Stimulated activated naive CD8-positive, alpha-beta T cell treated with anti-CD3 and anti-CD28 coated beads, Interleukin-15, amount 100 ng/mL, for 72 hours (primary cell): ENCODE data around the gene TSKU.

Source experiments
- ATAC-seq: fragments of 150-1000 bp; cut with Tn5 transposase; 2 replicates; pipeline ENCODE4 v1.10.0; 2021; ENCODE audit warnings: mild to moderate bottlenecking, moderate library complexity
- DNase-seq, 2 donors: peaks; one replicate each; pipeline ENCODE4 v3.0.0; 2021 to 2022
- H3K27ac Mint-ChIP-seq, 2 donors: one replicate each; pipeline ENCODE4 v1.8.0; 2022; ENCODE audit warnings: mild to moderate bottlenecking in 2 of 2, mixed read lengths in 2 of 2, moderate library complexity in 2 of 2
- H3K27me3 Mint-ChIP-seq: one replicate; pipeline ENCODE4 v1.8.0; 2022; ENCODE audit warnings: mixed read lengths
- H3K4me1 Mint-ChIP-seq: one replicate; pipeline ENCODE4 v1.8.0; 2022; ENCODE audit warnings: mild to moderate bottlenecking, mixed read lengths
- H3K4me3 Mint-ChIP-seq, 2 donors: one replicate each; pipeline ENCODE4 v1.8.0; 2022; ENCODE audit warnings: mild to moderate bottlenecking in 2 of 2, mixed read lengths in 2 of 2, moderate library complexity in 1 of 2
- H3K9me3 Mint-ChIP-seq, 2 donors: one replicate each; pipeline ENCODE4 v1.8.0; 2022; ENCODE audit warnings: mixed read lengths in 2 of 2

The TSKU gene

DNA sequence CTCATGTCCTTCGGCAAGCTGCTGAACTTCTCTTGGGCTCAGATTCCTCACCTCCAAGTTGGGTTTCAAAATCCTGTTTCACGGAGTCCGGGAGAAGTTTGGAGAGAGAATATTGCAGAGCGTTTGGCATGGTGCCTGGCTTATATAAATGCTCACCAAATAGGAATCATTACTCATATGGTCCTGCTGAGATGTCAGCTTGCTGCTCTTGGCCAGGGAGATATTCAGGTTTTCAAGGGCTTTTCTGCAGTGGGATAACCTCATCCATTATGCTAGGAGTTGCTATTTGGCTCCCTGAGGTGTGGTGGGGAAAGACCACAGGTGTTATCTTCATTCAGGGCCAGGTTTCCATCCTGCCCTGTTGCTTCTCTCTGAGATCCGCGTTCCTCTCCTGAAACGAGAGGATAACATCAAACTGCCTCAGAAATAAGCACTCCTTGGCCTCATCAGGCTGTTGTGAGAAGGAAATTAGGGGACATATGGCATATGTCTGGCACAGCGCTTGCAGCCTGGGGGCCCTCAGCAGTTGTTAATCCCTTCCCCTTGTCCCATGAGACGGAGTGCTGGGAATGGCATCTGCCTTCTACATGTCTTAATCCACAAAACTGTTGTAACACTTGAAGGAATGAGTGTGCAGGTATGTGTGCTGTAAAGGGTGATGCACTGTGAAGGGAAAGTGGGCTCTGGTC, 47.6 kb downstream of the TSKU start:
- no peak overlapping the region for H3K27ac Mint-ChIP-seq

GRCh38 chr11:76831686-76832310, 48.6 kb downstream of the TSKU start:
- no peaks in the 10 kb centered on the region for H3K4me1 Mint-ChIP-seq
- no peak overlapping the region for H3K27ac Mint-ChIP-seq
- ATAC-seq: no peak
- H3K27me3 Mint-ChIP-seq: peaks cover 35% of the 10 kb centered on the region
- H3K4me3 Mint-ChIP-seq: no peak overlapping the region
- H3K9me3 Mint-ChIP-seq: no peaks in the 10 kb centered on the region
- no peak for DNase-seq

More for the DNA sequence above, 47.6 kb downstream of the TSKU start:
- H3K4me1 Mint-ChIP-seq: peaks cover 2% of the 10 kb centered on the region
- ATAC-seq (no peak), DNase-seq (no peak)
- no peaks in the 10 kb centered on the region for H3K9me3 Mint-ChIP-seq
- H3K27me3 Mint-ChIP-seq: peaks cover 35% of the 10 kb centered on the region
- no peak overlapping the region for H3K4me3 Mint-ChIP-seq

DNA sequence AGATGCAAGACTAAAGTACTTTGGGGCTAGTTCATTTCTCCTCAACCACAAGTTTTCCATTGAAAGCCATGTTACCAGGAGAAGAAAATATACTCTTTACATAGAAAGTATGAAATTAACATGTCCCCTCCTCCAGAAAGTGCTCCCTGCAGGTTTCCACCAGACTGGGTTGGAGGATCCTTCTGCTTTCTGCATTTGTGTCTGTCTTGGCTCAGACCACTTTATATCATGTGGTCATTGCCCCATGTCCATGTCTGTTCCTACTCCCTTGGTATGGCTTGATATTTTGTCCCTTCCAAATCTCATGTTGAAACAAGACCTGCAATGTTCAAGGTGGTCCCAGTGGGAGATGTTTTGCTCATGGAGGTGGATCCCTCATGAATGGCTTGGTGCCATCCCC, 49.2 kb downstream of the TSKU start:
- no peaks in the 10 kb centered on the region for H3K4me1 Mint-ChIP-seq
- no peak overlapping the region for H3K27ac Mint-ChIP-seq
- DNase-seq (no peak), ATAC-seq (no peak)
- H3K9me3 Mint-ChIP-seq: no peaks in the 10 kb centered on the region
- no peak overlapping the region for H3K4me3 Mint-ChIP-seq
- H3K27me3 Mint-ChIP-seq: peaks cover 35% of the 10 kb centered on the region

GRCh38 chr11:76834151-76834550, 51.0 kb downstream of the TSKU start:
- Mint-ChIP-seq H3K4me3 (no peak overlapping the region), H3K27me3 (peaks cover 39% of the 10 kb centered on the region), H3K9me3 (no peaks in the 10 kb centered on the region), H3K27ac (no peak overlapping the region), H3K4me1 (no peaks in the 10 kb centered on the region)
- DNase-seq (no peak), ATAC-seq (no peak)

GRCh38 chr11:76835036-76835435, 51.9 kb downstream of the TSKU start:
- no peak for ATAC-seq
- DNase-seq: no peak
- H3K27me3 Mint-ChIP-seq: peaks cover 39% of the 10 kb centered on the region
- no peaks in the 10 kb centered on the region for H3K9me3 Mint-ChIP-seq
- H3K27ac Mint-ChIP-seq: no peak overlapping the region
- no peak overlapping the region for H3K4me3 Mint-ChIP-seq
- no peaks in the 10 kb centered on the region for H3K4me1 Mint-ChIP-seq

DNA sequence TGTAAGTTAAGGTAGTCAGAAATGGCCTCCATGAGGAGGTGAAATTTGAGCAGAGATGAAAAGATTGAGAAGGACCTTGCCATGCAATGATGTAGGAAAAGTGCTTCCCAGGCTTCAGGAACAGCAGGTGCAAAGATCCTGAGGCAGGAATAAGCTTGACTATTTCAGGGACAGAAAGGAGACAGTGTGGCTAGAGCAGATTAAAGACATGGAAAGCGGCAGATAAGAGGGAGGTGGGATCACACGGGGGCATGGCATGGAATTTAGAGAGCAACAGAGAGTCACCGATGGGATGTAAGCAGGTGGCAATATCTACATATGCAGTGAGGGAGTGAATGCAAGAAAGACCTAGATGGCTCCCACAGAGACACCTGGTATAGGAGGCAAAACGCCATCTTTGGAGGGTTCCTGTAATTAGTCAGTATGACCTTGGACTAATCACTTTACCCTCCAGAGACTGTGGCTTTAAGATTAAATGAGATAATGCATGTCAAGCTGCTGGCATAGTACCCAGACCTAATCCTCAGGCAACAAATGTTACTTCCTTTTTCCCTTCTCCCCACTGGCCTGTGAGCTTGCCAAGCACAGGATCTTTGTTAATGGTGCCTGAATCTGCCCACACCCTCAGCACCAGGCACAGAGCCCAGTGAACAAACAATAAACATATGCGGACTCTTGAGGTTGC, 52.9 kb downstream of the TSKU start:
- Mint-ChIP-seq H3K4me3 (no peak overlapping the region), H3K27ac (no peak overlapping the region), H3K27me3 (peaks cover 36% of the 10 kb centered on the region), H3K4me1 (no peaks in the 10 kb centered on the region), H3K9me3 (no peaks in the 10 kb centered on the region)
- DNase-seq (no peak), ATAC-seq (no peak)

DNA sequence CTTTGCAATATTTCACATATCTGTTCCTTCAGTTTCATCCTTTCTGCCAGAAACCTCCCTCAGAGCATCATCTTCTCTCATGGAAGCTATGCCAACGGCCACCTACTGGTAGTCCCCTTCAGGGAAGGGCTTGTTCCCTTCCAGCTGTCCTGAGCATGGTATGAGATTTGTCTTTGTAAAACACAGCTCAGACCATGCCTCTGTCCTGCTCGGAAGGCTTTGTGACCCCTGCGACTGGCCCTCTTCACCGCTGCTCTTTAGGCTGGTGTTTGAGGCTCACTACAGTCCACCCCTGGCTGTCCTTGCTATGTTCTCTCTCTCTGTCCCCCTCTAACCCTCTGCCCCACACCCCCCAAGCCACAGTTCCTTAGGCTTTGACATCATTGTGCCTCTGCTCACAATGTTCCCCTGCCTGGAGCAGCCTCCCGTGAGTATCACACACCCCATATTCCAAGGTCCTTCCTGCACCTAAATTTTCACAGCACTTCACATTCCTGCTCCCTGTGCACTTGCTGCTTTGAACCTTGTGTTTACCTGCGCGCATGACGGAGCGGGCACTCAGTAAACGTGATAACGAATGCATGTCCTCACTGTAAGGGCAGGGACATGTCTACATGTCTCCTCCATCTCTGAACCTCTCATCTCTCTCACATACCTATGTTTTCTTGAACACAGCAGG, 53.6 kb downstream of the TSKU start:
- no peak for ATAC-seq
- no peak overlapping the region for H3K27ac Mint-ChIP-seq

DNA sequence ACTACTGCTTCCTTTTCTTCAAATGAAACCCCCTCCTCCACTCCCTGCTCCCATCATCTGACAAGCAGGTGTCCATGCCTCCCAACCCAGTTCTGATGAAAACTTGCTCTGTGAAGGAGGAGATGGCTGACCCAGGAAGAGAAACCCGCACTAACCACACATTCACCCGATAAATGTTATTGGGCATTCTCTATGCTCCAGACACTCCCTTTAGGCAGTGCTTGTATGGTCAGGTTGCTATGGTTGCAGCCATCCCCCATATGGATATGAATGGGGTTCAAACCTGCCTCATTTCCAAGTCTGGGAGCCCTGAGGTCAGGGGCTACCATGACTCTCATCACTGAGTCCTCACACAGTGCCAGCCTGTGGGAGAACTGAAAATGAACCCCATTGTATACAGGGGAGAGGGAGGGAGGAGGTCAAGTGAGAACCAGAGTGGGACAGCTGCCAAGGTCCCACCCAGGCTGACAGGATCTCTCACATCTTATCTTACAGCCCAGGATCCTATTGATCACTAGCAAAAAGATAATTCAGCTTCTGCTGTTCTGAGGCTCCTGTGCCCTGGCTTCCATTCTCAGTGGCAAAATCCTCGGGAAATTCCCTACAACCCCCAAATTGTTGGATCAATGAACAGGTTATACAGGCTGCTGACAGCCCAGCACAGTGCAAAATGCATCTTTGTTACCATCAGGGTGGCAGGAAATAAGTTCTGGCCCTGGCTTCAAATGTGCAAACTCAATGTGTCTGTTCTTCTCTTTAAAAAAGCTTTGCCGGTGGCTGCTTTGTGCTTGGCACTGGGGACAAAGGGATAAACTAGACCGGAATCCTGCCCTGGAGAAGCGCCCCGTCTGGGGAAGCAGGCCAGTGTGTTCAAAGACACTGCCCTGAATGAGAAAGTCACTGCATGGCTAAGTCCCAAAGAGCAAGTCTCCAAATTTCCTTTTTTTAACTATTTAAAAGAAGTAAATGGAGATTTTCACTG, 54.8 kb downstream of the TSKU start:
- no peak for ATAC-seq
- no peak for DNase-seq
- Mint-ChIP-seq H3K9me3 (no peaks in the 10 kb centered on the region), H3K27ac (no peak overlapping the region), H3K27me3 (peaks cover 43% of the 10 kb centered on the region), H3K4me1 (no peaks in the 10 kb centered on the region), H3K4me3 (no peak overlapping the region)

More for the DNA sequence above, 53.6 kb downstream of the TSKU start:
- Mint-ChIP-seq H3K9me3 (no peaks in the 10 kb centered on the region), H3K4me1 (no peaks in the 10 kb centered on the region), H3K4me3 (no peak overlapping the region), H3K27me3 (peaks cover 39% of the 10 kb centered on the region)
- DNase-seq: no peak

DNA sequence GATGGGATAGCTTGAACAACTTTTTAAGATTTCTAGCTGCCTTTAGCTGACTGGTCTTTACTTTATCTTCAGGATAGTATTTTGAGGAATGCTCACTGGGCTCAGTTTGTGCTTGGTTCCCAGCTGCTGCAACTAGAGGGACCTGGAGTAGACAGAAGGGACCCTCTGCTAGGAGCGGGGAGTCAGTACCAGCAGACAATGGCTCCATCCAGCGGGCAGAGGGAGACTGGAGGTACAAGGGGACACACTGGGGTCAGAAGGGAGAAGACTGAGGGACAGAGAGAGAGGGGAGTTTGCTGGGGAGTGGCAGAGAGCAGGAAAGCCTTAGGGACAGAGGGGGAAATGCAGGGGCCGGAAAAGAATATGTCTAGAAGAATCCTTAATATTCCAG, 55.5 kb downstream of the TSKU start:
- no peak for DNase-seq
- Mint-ChIP-seq H3K4me1 (no peaks in the 10 kb centered on the region), H3K9me3 (no peaks in the 10 kb centered on the region), H3K27me3 (peaks cover 39% of the 10 kb centered on the region), H3K27ac (no peak overlapping the region), H3K4me3 (no peak overlapping the region)
- ATAC-seq: no peak

DNA sequence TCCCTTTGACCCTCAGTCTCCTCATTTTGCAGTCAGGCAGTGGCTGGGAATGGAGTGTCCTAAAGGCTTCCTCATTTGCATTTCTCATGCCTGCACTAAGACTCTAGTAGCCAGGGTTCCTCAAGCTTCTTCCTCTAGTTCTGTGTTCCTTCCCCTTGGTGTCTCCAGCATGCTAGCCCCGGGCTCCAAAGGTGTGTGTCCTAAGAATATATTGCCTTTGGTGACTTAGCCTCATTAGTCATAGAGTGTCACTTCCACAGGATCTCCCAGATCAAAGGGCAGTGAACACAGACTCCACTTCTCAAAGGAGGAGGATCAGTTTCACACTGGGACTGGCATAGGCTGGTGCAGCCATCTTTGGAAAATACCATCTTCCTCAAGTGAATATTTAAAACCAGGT, 56.2 kb downstream of the TSKU start:
- Mint-ChIP-seq H3K4me3 (no peak overlapping the region), H3K27ac (no peak overlapping the region), H3K27me3 (peaks cover 41% of the 10 kb centered on the region), H3K9me3 (no peaks in the 10 kb centered on the region), H3K4me1 (no peaks in the 10 kb centered on the region)
- DNase-seq (no peak), ATAC-seq (no peak)

DNA sequence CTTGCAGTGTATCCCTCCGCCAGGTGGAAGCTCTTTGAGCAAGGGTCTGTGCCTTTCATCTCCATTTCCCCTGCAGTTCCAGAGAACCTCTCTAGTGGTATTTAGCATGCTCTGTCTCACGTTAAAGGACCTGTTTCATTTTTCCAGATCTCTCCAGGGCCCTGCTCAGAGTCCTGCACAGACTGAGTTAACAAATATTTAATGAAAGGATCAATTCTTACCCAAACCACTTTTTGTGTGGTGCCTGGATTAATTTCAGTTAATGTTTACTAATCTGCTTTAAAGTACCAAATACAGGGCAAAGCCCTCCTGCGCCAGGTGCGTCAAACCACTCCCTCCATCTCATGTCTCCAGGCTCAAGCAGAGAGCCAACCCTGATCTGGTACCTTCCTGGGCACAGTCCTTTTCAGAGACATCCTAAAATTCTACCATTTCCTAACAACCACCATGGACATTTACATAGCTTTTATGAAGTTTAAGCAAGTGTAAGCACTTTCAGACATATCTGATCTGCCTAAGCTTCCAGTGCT, 58.8 kb downstream of the TSKU start:
- H3K4me3 Mint-ChIP-seq: no peak overlapping the region
- DNase-seq: no peak
- ATAC-seq: no peak
- H3K27me3 Mint-ChIP-seq: peaks cover 44% of the 10 kb centered on the region
- H3K4me1 Mint-ChIP-seq: no peaks in the 10 kb centered on the region
- H3K9me3 Mint-ChIP-seq: no peaks in the 10 kb centered on the region
- H3K27ac Mint-ChIP-seq: no peak overlapping the region

GRCh38 chr11:76843907-76844306, 60.8 kb downstream of the TSKU start:
- H3K4me1 Mint-ChIP-seq: no peaks in the 10 kb centered on the region
- peaks cover 46% of the 10 kb centered on the region for H3K27me3 Mint-ChIP-seq
- no peak overlapping the region for H3K27ac Mint-ChIP-seq
- H3K4me3 Mint-ChIP-seq: no peak overlapping the region
- H3K9me3 Mint-ChIP-seq: no peaks in the 10 kb centered on the region
- DNase-seq (no peak), ATAC-seq (no peak)

DNA sequence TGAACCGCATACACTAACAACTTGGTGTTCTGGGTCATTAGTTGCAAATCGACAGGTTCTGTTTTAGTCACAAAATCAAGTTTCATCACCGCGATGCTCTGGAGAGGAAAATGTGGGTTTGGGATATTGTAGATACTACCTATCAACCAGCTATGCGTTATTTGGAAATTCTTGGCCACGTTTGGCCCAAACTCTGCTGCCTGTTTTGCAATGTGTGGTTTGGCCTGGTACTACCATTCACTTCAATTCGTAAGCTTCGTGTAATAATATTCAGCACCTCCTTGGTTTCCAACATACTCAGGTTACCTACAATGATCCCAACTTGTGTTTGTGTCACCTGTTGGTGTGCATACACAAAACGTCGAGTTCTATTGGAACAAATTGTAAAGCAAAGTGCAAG, 61.4 kb downstream of the TSKU start:
- ATAC-seq: no peak
- Mint-ChIP-seq H3K27ac (no peak overlapping the region), H3K4me3 (no peak overlapping the region), H3K4me1 (no peaks in the 10 kb centered on the region), H3K9me3 (no peaks in the 10 kb centered on the region), H3K27me3 (peaks cover 40% of the 10 kb centered on the region)
- no peak for DNase-seq

DNA sequence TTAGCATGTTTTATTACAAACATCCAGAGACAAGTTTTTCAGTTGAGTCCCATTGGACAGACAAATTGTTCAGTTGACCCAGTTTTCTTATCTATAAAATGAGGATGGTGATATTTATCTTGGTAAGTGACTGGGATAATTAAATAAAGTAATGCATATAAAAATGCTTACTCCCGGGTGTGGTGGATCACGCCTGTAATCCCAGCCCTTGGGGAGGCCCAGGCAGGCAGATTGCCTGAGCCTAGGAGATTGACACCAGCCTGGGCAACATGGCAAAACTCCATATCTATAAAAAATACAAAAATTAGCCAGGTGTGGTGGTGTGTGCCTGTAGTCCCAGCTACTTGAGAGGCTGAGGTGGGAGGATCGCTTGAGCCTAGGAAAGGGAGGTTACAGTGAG, 61.9 kb downstream of the TSKU start:
- Mint-ChIP-seq H3K4me3 (no peak overlapping the region), H3K27me3 (peaks cover 34% of the 10 kb centered on the region), H3K9me3 (no peaks in the 10 kb centered on the region), H3K27ac (no peak overlapping the region), H3K4me1 (no peaks in the 10 kb centered on the region)
- ATAC-seq: no peak
- no peak for DNase-seq

DNA sequence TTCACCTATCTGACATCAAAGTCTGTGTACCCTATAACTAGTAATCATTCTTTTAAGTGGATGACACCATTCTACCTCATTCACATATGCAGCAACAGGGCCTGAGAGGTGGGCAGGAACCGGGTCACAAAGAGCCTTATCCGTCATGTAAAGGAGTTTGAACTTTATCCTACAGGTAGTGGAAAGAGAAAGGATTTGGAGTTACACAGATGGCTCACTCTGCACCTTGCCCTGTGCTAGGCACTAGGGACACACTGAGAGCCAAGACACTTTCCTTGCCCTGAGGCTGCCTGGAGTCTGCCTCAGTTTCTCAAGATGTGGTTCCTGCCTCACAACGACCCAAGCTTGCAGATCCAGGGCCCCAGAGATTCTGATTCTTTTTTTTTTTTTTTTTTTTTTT, 63.3 kb downstream of the TSKU start:
- Mint-ChIP-seq H3K4me3 (no peak overlapping the region), H3K4me1 (no peaks in the 10 kb centered on the region), H3K9me3 (no peaks in the 10 kb centered on the region), H3K27ac (no peak overlapping the region), H3K27me3 (peaks cover 26% of the 10 kb centered on the region)
- ATAC-seq (no peak), DNase-seq (no peak)
